IPS-11a (cell line): ENCODE data around the gene MCF2.
"Not testable (repeated sequence)": the region's sequence is repeated elsewhere in the genome, so short reads cannot be mapped to it uniquely, and the experiment has no call there.

Experiments
- H3K4me3 ChIP-seq: one replicate; pipeline ENCODE4 v1.5.1; 2013; ENCODE audit warnings: low read depth, low read length, control low read depth

Gene MCF2

DNA sequence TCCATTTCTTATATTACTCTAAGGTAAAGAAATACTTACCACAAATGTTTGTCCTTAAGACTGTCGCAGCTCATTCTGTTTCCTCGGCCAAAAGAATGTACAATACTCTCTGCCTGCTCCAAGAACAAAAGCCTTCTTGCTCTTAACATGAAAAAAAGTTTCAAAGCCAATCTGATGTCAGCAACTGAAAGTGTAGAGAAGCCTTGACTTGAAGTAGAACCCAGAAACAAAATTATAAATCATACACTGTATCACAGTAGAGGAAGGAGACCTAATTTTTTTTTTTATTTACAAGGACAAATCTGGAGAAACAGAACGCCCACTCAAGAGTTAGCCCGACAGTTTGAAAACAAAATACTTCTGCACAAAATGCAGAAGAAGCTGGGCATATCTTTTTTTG, at the start of gene MCF2:
TSS of gene MCF2 (minus strand) at position 101 of the 400 bp plus-strand sequence. CDS start 56,423 bp downstream, outside the sequence.
- H3K4me3 ChIP-seq, result no peak within 1 kb of the TSS

- no peak overlapping the region for H3K4me3 ChIP-seq
These were observed 43.1 kb upstream of the MCF2 start for GRCh38 chrX:139751053-139751452.

DNA sequence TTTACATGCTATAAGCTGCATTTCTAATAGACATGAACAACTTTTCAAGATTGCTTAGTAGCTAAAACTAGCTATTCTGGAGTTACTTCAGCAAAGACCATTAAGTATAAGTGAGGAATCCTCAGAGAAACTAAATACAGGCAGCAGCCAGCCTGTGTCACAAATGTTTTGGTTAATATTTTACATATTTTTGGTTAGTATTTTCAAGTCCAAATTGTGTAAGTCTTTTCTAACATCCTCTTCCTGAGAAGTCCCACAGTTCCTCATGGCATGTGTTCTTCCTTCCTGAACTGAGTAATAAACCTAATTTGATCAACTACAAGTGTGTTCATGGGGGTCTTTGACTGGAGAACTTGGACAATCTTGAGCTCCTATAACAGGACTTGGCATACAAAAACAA, 42.4 kb upstream of the MCF2 start:
- H3K4me3 ChIP-seq, result no peak overlapping the region

- no peak overlapping the region for H3K4me3 ChIP-seq
These were observed 31.2 kb upstream of the MCF2 start for GRCh38 chrX:139739138-139739537.

DNA sequence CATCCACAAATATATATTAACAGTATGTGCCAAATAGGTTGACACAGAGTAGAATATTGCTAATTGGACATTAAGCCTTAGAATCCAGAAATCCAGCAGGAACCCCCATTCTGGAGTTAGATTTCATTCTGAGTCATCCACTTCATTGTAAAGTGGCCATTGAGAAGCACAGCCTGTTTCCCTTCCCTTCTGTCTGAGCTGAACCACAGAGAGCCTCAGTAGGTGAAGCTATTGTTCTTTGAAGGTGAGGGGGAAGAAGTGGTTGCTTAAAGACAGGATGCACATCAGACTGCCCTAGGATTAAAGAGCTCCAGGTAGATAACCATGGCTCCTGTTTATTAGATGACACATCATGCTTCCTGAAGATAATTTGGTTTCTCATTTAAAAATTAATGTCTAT, 30.6 kb upstream of the MCF2 start:
- no peak overlapping the region for H3K4me3 ChIP-seq

- no peak overlapping the region for H3K4me3 ChIP-seq
These were observed 28.2 kb upstream of the MCF2 start for GRCh38 chrX:139736151-139736550.

DNA sequence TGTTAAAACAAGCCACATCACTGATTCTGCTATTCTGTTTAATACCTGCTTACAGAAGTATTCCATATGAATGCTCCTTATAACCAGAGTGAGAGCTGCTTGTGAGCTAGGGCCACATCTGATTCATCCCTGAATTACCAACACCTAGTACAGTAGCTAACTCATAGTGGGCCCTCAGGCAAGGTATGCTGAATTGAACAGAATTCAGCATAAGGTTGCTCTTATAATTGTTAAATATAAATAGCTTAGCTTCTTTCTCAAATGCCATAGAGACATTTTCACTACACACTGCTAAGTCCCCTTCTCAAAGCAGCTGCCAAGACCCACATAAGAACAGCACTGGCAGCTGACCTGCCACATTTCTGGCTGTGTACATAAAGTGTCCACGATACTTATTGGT, 27.0 kb upstream of the MCF2 start:
- no peak overlapping the region for H3K4me3 ChIP-seq

DNA sequence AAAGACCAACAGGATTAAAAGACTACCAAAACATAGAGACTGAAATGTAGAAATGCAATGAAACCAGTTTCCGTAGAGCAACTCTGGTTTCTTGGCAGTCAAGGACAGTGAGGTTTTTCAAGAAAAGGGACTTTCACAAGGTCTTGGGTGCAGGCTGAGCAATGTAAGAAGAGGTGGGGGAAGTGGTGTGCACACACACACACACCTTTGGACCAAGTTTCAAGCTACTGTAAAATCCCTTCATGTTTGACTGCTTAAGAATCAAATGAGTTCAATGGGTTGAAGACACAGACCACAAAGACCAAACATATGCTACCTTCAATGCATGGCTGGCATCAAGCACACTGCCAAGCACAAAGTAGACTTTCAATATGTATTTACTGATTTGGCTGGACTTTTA, 17.8 kb upstream of the MCF2 start:
- H3K4me3 ChIP-seq, result no peak overlapping the region

GRCh38 chrX:139724626-139725025, 16.7 kb upstream of the MCF2 start:
- H3K4me3 ChIP-seq, result no peak overlapping the region

DNA sequence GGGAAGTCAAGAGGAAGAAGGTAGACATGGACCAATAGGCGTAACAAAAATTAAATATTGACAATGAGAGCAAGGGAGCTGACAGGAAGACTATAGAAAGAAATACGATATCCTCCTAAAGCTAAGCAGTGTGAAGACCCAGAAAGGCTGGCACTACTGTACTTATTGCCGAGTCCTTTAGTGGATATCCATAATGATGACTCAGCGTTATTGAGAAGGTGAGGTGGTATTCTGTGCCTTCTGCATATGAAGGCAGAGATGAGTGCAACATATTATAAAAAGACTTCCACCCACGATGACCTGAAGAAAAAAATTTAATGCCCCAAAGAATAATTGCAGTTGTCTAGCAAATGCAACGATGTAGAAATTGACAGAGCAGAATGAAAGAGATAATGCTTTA, 13.0 kb upstream of the MCF2 start:
- H3K4me3 ChIP-seq, result no peak overlapping the region

- no peak overlapping the region for H3K4me3 ChIP-seq
These were observed 12.2 kb upstream of the MCF2 start for GRCh38 chrX:139720136-139720535.

- no peak overlapping the region for H3K4me3 ChIP-seq
These were observed 5.3 kb downstream of the MCF2 start for GRCh38 chrX:139702658-139703057.

DNA sequence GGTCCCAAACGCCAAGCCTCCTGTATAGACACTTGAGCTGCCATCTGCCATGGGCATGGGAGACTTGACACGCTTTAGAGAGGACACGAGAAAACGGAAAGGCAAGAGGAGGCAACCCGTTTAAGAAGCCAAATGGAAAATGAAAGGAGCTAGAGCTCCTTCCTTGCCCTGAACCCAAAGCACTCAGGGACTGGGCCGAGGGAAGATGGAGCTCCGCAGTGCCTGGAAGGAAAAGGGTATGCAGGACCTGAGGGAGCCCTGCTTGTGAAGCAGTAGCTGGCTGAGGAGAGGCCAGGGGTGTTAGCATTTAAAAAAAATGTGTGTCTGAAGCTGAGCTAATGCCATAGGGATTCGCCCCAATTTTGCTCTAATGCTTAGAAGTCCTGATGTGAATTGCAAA, 15.1 kb downstream of the MCF2 start:
- no peak overlapping the region for H3K4me3 ChIP-seq

GRCh38 chrX:139692506-139692849, 15.5 kb downstream of the MCF2 start:
- H3K4me3 ChIP-seq, result no peak overlapping the region

GRCh38 chrX:139691843-139692505, 16.0 kb downstream of the MCF2 start:
- H3K4me3 ChIP-seq, result peak overlapping the region; percentile 27

GRCh38 chrX:139691493-139691842, 16.5 kb downstream of the MCF2 start:
- no peak overlapping the region for H3K4me3 ChIP-seq

DNA sequence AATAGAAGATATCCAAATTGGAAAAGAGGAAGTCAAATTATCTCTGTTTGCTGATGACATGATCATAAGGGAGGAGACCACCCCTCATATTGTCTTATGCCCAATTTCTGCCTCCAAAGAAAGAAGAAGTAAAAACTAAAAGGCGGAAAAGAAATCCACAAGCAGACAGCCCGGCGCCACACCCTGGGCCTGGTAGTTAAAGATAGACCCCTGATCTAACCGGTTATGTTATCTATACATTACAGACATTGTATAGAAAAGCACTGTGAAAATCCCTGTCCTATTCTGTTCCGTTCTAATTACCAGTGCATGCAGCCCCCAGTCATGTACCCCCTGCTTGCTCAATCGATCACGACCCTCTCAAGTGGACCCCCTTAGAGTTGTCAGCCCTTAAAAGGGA, 22.8 kb downstream of the MCF2 start:
- H3K4me3 ChIP-seq, result not testable (repeated sequence)

- no peak overlapping the region for H3K4me3 ChIP-seq
These were observed 27.6 kb downstream of the MCF2 start for GRCh38 chrX:139680356-139680755.

GRCh38 chrX:139647597-139647996, 60.4 kb downstream of the MCF2 start:
- H3K4me3 ChIP-seq, result no peak overlapping the region

GRCh38 chrX:139642241-139642927, 65.6 kb downstream of the MCF2 start:
- no peak overlapping the region for H3K4me3 ChIP-seq

GRCh38 chrX:139640259-139640658, 67.7 kb downstream of the MCF2 start:
- H3K4me3 ChIP-seq, result no peak overlapping the region

GRCh38 chrX:139639253-139639652, 68.7 kb downstream of the MCF2 start:
- H3K4me3 ChIP-seq, result no peak overlapping the region

DNA sequence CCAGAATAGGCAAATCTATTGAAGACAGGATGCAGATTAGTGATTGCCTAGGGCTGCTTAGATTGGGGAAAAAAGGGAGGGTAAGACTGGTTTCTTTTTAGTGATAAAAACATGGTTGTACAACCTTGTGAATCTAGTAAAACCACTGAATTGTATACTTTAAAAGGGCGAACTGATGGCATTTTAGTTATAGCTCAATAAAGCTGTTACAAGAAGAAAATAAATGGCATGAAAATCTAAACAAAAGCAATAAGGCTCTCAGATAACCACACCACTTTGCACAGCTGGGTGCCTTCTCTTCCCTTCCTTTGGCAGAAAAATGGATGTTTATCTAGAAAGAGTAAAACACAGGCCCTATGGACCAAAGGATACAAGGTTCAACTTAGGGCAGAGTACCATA, 107.9 kb downstream of the MCF2 start:
- no peak overlapping the region for H3K4me3 ChIP-seq
